Measurements from ENCODE around the gene TF. TPM values are rescaled to one million over a fixed set of nuclear protein-coding genes. Genes with fewer than 3 reads are reported as not detected.
"Not testable (repeated sequence)": the region's sequence is repeated elsewhere in the genome, so short reads cannot be mapped to it uniquely, and the experiment has no call there.

The TF gene
- polyA plus RNA-seq (2014; cell fraction: cytosol; rRNA removed) = under 0.01 TPM in 1 of 2 replicates, not detected in the other
- polyA plus RNA-seq (2014; cell fraction: nucleus; rRNA removed) = 0.05 and 0.12 TPM in 2 replicates

DNA sequence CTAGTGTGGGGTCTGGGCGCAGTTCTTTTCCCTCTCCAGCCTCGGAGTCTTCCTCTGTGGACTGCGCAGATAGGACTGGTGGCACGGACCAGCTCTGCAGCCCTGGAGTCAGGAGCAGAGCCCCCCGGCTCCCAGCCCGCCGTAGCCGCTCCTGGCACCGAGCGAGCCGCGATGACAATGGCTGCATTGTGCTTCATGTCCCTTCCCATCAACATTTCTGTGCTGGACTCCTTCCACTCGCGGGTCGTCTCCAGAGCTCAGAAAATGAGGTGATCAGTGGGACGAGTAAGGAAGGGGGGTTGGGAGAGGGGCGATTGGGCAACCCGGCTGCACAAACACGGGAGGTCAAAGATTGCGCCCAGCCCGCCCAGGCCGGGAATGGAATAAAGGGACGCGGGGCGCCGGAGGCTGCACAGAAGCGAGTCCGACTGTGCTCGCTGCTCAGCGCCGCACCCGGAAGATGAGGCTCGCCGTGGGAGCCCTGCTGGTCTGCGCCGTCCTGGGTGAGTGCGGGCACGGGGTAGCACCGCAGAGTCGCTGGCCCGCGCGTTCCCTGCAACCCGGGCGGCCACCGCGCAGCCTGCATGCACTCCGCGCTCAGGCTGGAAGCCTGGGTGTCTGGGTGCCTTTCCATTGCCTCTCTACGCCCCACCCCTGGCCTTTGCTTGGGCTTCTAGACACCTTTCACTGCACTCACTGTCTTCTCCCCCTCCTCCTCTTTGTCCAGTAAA is at the start of gene TF:
Gene TF, plus strand, starts transcription at position 413 of the 731 bp plus-strand sequence. Its CDS starts 48 bp downstream, at position 461.
- no peak for DNase-seq (ENCODE audit: low spot score)

DNA sequence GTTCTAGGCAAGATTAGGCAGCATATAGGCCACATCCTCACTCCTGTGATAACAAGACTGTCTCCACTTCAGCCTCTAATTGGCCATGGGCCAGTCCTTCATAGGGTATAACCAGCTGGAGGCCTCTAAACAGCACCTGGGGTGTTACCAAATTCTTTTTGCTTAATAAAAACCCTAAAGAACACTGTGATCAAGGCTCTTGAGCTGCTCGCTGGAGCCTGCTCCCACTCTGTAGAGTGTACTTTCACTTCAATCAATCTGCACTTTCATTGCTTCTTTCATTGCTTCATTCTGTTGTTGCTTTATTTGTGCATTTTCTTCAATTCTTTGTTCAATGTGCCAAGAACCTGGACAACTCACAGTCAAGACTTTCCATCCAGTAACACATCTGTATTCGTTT is 48.2 kb upstream of the TF start:
- DNase-seq (ENCODE audit: low spot score) = no peak

DNA sequence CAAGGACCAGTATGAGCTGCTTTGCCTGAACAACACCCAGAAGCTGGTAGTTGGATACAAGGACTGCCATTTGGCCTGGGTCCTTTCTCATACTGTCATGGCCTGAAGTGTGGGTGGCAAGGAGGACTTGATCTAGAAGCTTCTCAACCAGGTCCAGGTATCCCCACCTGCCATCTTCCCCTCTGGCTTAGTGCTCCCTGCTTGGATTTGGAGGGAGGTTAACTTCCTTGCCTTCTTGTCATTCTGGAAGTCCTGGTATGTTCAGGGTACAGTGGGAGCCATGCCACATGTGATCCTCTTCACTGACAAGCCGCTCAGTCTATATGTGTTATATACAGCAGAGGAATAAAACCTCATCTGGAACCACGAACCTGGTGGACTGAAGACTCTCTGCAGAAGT is 46.7 kb upstream of the TF start:
- DNase-seq (ENCODE audit: low spot score) = no peak

DNA sequence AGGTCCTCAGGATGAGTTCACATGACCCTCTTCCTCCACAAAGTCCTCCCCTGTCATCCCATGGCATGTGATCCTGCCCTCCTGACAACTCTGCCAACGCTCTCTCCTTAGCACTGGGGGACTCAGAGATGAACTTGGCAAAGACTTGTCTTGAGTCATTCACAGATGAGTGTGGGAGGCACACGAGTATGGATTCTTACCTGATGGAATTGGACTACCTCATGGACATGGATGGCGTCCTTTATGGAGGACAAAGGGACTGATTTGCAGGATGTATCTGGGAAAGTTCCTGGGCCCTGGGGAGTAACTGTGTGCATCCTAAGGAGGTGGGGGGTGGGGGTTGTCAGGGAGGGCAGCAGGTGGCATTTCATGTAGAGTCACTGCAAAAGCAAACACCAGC is 46.3 kb upstream of the TF start:
- no peak for DNase-seq (ENCODE audit: low spot score)

DNA sequence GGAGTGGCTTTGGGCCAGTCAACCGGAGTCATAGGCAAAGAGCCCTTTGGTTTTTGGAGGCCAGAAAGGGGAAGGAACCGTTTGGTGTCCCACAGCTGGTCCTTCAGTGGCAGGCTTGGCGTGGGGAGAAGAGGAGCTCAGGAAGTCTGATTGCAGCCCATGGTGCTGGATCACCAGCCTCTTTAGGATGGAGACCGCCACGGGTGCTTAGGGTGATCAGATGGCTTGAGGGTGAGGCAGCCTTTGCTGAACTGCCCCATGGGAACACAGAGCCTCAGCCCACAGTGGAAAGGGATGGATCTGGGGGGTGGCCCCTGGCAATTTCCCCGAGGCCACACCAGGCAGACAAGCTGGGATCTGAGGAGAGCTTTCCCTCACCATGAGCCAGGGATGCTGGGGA is 45.8 kb upstream of the TF start:
- no peak for DNase-seq (ENCODE audit: low spot score)

DNA sequence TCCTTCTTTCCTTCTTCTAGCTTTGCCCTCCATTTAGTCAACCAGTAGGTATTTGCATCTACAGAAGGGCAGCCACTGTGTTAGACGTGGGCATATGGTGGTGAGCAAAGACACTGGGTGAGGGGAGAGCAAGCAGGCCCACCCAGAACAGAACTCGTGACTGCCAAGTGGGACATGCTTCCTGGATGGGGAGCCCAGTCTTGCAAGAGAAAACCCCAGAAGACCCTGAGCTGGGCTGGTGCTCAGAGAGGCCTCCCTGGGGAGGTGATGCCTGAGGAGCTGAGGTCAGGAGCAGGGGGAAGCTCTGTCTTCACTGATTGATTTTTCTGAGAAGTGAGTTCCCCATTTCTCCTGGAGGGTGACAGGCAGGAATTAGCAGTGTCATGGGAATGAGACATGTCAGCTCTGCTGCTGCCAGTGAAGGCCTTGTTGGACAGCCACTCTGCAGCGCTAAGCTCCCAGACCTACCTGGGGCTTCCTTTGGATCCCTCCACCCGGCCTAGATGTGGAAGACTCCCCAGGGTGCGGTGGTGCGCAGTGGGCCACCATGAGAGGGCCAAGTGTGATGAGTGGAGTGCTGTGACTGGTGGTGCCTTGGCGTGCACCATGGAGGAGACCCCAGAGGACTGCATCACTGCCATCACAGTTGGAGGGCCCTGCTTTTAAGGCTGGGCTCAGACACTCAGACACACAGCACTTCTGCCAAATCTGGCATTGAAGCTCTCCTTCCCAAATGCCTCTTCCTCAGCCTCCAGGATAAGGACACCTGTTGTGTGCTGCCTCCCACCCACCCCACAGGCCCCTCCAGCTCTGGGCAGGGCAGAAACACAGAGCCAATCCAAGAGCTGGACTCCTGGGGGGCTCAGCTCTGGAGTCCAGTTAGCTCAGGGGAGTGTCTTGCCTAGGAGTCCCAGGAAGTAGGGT is 44.5 kb upstream of the TF start:
- no peak for DNase-seq (ENCODE audit: low spot score)

DNA sequence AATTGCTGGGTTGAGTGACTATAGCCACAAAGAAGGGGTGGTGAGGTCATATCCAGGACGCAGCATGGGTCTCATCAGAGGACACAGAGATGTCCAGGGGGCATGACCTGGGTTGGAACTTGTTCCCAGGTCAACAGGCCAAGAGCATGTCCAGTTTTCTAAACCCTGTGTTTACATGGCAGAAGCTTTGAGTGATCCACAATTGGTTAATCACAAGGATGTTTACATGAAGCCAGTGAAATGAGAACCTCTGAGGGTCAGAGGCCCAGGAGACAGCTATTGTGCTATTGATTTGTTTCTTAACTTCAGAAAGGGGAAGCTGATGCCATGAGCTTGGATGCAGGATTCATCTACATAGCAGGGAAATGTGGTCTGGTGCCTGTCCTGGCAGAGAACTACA is 42.3 kb upstream of the TF start:
- no peak for DNase-seq (ENCODE audit: low spot score)

DNA sequence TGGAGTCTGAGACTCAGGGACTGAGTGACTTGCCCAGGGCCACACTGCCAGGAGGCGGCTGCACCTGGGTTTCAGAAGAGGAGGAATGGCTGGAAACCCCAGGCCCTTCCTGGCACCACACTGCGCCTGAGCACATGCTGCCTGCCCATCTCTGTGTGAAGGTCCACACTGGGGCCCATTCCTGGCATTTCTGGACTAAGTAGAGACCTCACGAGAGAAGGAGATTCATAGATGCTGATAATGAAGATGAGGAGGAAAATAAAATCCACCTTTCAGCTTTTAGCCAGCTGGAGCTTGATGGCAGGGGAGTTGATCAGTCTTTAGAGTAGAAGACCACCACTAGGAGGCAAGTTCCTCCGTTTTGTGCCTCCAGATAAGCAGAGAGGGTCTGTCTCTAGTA is 40.2 kb upstream of the TF start:
- no peak for DNase-seq (ENCODE audit: low spot score)

DNA sequence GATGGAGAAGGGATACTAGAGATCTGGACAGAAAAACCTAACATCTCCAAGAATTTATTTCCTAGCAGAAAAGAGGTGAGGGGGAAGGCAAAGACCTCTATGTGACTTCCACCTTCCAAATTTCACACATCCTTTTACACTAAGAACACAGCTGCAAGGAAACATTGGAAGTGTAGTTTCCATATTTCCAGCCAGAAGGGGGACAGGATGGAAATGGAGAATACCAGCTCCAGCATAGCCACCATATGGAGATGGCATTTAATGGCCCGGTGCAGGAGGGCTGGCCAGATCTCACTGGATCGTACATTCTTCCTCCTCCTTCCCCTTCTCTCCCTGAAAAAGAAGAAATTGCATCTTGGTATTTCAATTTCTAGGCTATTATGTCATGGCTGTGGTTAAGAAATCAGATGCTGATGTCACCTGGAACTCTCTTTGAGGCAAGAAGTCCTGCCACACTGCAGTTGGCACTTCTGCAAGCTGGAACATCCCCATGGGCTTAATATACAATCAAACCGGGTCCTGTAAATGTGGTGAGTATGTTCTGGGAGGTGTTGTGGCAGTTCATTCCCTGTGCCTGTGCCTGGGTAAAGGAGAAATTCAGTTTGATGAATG is 36.9 kb upstream of the TF start:
- DNase-seq (ENCODE audit: low spot score) = no peak

DNA sequence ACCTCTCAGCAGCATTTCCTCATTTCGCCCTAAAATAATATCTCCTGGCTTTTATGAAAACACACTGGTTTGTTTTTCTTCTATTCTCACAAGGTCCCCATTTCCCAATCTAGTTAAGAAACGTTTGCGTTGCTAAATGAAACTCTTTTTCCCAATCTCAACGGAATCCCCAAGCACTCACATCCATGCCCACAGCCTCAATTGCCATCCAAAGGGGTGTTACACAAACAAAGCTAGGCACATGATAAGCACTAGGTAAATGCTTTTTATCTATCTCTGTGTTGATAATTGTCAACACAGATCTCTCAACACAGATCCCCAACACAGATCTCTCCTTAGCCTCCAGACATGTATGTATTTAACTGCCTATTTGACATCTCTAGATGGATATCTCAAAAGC is 35.2 kb upstream of the TF start:
- DNase-seq (ENCODE audit: low spot score) = peak; percentile 17

DNA sequence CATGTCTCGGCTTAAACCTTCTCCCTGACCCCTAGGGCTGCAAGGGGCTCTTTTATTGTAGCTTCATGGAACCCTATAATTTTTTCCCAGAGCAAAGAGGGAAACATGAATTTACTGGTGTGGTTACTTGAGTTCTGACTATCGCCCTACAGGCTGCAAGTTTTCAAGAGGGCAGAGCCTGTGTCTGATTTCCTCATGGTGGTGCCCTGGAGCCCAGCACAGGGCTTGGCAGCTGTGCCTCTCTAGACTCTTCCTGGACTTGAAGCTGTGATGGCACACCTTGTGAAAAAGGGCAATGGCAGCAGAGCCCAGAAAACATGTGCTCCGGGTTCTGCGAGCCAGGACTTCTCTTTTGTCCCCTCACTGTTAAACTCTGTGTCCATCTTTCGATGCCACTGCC is 34.2 kb upstream of the TF start:
- no peak for DNase-seq (ENCODE audit: low spot score)

DNA sequence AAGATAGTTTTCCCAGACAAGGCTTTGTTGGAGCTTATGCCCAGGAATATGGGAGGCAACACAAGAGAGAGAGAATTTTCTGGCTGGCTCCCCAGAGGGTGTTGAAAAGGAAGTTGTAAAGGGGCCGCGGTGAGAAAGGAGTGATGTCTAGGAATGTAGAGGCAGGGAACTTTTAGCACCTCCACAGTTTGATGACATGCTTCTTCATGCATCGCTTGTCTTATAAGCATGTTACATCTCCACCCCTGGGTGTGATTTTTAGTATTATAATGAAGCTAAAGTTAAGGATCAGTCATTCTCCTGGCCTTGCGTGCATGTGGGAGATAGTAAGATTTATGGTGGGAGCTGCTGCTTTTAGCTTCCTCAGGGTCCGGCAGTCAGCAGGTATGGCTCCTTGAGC is 32.8 kb upstream of the TF start:
- no peak for DNase-seq (ENCODE audit: low spot score)

DNA sequence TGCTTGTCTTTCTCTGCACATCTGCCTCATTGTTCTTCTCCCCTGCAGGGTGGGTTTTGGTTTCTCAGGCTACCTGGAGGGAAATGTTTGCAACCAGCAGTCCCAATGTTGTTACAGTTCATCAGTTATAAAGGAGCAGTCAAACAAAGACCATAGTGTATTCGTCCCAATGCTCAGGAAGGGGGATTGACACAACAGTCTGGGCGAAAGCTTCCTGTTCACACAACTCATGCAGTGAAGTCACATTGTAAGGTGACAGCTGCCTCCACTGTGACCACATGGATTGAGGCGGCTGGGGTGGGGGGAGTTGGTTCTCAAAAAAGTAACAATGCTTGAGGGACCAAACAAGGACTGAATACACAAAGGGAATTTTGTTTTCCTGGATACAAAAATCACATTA is 28.8 kb upstream of the TF start:
- no peak for DNase-seq (ENCODE audit: low spot score)

DNA sequence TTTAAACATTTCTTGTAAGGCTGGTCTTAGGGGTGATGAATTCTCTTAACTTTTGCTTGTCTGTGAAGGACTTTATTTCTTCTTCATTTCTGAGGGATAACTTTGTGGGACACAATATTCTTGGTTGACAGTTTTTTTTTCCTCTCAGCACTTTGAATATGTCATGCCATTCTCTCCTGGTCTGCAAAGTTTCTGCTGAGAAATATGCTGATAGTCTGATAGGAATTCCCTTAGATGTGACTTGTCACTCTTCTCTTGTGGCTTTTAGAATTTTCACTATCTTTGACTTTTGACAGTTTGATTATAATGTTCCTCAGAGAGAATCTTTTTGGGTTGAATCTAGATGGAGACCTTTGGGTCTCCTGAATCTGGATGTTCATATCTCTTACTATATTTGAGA is 23.3 kb upstream of the TF start:
- no peak for DNase-seq (ENCODE audit: low spot score)

DNA sequence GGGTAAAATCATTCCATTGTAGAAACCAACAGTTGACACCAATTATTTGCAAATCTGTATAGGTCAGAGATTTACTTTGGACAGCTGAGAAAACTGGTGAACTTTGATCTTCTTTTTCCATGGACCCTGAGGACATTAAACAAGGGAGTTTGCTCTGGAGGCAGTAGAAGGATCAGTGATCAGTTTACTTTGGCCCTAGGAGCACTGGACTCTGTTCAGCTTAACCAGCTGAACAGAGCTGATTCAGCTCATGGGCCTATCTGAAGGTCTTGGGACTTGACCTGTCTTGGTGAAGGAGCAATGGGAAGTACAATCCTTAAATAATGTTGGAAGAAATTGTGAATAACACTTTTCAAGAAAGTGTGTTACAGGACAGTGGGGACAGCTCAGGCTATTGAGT is 15.2 kb upstream of the TF start:
- no peak for DNase-seq (ENCODE audit: low spot score)

DNA sequence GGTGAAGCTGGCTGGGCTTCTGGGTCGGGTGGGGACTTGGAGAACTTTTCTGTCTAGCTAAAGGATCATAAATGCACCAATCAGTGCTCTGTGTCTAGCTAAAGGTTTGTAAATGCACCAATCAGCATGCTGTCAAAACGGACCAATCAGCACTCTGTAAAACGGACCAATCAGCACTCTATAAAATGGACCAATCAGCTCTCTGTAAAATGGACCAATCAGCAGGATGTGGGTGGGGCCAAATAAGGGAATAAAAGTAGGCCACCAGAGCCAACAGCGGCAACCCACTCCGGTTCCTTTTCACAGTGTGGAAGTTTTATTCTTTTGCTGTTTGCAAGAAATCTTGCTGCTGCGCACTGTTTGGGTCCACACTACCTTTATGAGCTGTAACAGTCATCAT is 14.0 kb upstream of the TF start:
- DNase-seq (ENCODE audit: low spot score) = not testable (repeated sequence)

DNA sequence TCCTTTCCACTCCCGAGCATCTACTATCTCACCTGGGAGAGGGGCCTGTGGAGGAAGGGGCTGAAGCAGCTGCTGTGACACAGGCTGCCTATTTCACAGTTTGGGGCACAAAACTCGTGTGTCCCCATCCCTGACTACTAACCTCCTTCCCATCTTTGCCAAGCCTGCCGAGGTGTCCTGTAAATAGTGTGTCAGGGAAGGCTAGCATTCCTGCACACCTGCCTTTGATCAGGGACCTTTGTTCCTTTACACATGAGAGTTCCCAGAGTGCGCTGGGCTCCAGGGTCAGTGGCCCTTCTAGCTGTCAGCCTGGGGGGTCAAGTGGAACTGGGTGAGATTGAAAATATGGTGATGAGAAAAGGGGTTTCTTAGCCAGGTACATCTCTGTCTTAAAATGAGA is 13.0 kb upstream of the TF start:
- no peak for DNase-seq (ENCODE audit: low spot score)

DNA sequence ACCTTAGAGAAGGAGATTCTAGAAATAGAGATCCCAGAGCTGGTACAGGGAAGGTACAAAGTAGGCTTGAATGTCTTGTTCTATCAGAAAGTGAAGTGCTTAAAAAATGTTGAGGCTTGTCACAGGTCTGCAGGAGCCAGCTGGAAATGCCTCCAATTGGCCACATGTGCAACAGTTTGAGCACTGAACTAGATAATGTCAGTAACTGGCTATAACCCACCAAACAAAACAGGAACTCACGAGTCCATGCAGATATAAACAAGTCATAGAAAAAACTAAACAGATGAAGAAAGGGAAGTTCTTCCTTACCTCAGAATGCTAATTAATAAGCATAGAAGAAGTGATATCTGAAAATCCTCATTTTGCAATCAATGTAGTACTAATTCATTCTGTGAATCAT is 11.9 kb upstream of the TF start:
- no peak for DNase-seq (ENCODE audit: low spot score)

DNA sequence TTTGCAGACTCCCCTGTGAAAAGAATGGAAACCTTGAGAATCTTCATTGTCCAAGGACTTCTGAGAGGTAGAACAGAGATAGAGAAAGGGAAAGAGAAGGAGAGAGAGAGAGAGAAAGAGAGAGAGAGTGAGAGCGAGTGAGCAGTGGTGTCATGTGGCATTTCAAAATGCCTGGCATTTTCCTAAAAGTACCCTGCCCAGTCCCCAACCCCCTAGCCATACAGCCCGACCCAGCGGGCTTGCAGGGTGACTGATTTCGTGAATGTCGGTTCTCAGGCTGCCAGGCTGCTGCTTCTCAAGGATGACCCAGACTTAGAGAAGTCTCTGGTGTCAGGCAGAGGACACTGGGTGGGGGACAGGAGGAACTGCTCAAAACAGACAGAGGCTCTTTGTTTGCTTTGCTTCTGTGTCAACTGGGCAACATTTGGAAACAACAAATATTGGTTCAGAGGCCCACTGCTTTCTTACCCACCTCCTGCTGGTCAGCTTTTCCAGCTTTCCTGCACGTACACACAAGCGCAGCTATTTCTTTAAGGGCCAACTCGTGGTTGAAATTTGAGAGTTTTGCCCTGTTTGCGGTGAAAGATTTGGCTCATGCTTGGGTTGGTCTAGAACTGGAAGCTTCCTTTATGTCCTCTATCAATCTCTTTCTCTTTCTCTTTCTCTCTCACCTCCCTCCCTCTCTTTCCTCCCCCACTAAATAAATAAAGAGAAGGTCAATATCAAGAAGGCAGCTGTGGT is 3.7 kb upstream of the TF start:
- DNase-seq (ENCODE audit: low spot score) = no peak

DNA sequence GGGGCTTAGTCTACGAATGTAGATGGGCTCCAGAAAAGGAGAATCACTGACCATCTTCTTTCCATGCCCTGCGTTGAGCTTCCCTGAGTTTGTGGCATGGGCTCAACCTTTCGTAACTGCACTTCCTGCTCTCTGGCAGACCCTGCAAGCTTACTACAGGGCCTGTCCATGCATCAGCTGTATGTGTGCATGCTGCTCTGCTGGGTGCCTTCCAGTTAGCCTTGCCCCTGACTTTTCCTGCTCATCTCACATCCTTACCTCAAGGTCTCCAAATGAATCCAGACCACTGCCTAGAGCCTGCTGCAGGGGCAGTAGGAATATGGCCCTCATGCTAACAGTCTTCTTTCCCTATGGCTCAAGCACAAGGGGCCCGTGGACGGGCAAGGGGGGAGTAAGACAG is 2.0 kb upstream of the TF start:
- no peak for DNase-seq (ENCODE audit: low spot score)

DNA sequence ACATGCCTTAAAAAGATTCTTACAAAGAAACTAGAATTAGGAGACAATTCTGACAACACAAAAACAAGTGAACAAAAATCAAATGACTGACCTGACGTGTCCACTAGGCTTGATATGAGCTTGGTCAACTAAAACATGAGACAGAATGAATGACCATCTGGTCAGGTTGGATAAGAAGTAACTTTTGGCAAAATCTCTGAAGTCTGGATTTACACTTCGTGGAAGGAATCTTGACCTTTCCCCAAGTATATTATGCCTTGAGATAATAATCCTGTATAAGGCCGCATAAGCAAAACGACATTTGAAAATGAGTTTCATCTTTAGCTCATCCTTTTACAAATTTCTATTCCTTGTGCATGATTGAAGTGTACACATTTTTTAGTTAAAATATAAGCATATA is 1.1 kb upstream of the TF start:
- DNase-seq (ENCODE audit: low spot score) = no peak

DNA sequence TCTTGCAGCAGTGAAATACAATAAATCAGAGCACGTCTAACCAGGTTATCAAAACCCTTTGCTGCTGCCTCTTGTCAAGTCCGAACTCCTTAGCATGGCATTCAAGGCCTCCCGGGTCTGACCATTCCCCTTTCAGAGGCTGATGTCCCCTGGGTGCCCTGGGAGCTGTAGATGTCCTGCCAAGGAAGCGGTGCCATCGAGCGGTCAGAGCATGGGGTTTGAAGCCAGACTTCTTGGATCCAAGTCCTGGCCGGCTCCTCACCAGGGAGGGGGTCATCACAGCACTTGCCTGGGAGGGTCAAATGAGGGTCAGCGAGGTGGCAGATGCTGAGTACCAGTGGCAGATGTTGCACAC is 496 bp downstream of the TF start:
- DNase-seq (ENCODE audit: low spot score) = no peak

Data from SK-N-DZ (cell line).